ENCODE measurements around the gene ACAP3.

DNA sequence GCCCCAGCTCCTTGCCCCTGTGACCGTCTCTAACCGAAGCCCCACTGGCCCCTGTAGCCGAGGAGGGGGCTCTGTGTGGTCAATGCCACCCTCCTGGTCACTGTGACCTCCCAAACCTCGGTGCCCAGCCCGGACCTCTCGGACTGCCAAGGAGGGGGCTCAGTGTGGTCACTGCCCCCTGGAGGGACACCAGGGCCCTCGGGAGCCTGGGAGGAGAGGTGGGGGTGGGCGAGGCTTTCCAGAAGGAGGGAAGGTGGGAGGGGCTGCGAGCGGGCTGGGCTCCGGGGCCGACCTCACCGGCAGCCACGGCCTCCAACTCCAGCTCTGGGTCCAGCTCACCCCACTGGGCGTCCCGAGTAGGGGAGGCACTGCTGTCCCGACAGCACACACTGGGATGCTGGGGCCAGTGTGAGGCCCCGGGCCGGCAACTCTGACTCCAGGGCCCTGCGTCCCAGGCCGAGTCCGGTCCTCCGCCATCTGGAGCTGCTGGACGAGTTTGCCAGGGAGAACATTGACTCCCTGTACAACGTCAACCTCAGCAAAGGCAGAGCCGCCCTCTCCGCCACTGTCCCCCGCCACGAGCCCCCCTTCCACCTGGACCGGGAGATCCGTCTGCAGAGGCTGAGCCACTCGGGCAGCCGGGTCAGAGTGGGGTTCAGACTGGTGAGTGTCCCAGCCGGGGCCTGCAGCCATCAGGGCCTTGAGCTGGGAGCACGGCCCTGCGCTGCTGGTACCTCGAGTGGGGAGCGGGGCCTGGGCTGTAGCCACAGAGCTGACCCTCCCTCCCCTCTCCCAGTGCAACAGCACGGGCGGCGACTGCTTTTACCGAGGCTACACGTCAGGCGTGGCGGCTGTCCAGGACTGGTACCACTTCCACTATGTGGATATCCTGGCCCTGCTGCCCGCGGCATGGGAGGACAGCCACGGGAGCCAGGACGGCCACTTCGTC, 21.1 kb downstream of the ACAP3 start:
- no peak for TF ChIP-seq POLR2A (IDR thresholded peaks at IDR 0.05)
- TF ChIP-seq, protein P1, sequence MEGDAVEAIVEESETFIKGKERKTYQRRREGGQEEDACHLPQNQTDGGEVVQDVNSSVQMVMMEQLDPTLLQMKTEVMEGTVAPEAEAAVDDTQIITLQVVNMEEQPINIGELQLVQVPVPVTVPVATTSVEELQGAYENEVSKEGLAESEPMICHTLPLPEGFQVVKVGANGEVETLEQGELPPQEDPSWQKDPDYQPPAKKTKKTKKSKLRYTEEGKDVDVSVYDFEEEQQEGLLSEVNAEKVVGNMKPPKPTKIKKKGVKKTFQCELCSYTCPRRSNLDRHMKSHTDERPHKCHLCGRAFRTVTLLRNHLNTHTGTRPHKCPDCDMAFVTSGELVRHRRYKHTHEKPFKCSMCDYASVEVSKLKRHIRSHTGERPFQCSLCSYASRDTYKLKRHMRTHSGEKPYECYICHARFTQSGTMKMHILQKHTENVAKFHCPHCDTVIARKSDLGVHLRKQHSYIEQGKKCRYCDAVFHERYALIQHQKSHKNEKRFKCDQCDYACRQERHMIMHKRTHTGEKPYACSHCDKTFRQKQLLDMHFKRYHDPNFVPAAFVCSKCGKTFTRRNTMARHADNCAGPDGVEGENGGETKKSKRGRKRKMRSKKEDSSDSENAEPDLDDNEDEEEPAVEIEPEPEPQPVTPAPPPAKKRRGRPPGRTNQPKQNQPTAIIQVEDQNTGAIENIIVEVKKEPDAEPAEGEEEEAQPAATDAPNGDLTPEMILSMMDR (IDR thresholded peaks at IDR 0.05 in 4 of 5, conservative IDR thresholded peaks at IDR 0.05 in 1 of 5) = no peak

Data from gastrocnemius medialis (tissue), 4 donors.